Suprapubic skin (tissue), 3 donors: ENCODE measurements around the gene L3MBTL1.

Source experiments
- POLR2A ChIP-seq, 2 donors: fragments of 450-650 bp; IDR thresholded peaks; one replicate each; pipeline ENCODE4 v1.6.1; 2017; ENCODE audit warnings: antibody characterized with exemption in 2 of 2, mild to moderate bottlenecking in 2 of 2, moderate library complexity in 2 of 2
- TF ChIP-seq, protein P1 (sequence below), 2 donors: fragments of 200-600 bp in 1 of 2; fragments of 450-650 bp in 1 of 2; sonication (generic) in 1 of 2; IDR thresholded peaks; one replicate each; pipeline ENCODE4 v1.5.1; 2016 to 2019; ENCODE audit warnings: antibody characterized with exemption in 2 of 2, mild to moderate bottlenecking in 1 of 2, moderate library complexity in 1 of 2

DNA sequence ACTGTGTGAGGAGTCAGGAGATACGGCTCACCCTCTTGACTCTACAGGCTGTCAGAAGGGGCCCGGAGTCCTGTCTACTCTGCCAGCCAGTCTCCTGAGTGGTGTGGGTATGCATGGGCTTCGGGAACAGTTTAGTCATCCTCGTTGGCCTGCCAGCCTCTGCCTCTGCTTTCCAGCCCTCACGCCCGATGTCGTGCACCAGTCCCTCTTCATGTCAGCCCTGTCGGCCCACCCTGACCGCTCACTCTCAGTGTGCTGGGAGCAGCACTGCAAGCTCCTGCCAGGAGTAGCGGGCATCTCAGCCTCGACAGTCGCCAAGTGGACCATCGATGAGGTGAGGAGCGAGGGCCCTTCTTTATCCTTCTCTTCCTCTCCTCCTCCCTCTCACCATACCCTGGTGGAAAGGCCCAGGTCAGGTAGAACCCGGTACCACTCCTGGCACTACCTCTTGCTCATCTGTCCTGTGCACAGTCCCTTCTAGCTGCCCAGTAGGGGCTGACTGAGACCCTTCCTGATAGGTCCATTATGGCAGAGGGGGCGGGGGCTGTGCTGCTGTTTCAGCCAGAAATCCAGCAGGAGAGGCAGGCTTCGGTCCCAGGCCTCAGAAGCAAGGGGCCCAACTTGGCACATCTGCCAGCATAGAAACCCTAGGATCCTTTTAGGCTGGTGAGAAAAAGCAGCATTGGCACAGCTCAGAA is 32.6 kb downstream of the L3MBTL1 start:
- TF ChIP-seq, protein P1, sequence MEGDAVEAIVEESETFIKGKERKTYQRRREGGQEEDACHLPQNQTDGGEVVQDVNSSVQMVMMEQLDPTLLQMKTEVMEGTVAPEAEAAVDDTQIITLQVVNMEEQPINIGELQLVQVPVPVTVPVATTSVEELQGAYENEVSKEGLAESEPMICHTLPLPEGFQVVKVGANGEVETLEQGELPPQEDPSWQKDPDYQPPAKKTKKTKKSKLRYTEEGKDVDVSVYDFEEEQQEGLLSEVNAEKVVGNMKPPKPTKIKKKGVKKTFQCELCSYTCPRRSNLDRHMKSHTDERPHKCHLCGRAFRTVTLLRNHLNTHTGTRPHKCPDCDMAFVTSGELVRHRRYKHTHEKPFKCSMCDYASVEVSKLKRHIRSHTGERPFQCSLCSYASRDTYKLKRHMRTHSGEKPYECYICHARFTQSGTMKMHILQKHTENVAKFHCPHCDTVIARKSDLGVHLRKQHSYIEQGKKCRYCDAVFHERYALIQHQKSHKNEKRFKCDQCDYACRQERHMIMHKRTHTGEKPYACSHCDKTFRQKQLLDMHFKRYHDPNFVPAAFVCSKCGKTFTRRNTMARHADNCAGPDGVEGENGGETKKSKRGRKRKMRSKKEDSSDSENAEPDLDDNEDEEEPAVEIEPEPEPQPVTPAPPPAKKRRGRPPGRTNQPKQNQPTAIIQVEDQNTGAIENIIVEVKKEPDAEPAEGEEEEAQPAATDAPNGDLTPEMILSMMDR (IDR thresholded peaks at IDR 0.05) = no peak
- TF ChIP-seq POLR2A (IDR thresholded peaks at IDR 0.05) = no peak
